Ovary (tissue), 9 donors: ENCODE results near the gene TBXAS1. TPM values are rescaled to one million over a fixed set of nuclear protein-coding genes. Genes with fewer than 3 reads are reported as not detected.

ENCODE experiments used
- DNase-seq, 5 donors: peaks; one replicate each; pipeline ENCODE4 v3.0.0-alpha.2; 2019 to 2020
- H3K27ac ChIP-seq, 2 donors: fragments of 200-600 bp; one replicate each; pipeline versions ENCODE4 v1.5.1 to v1.8.0; 2019 to 2022
- H3K27me3 ChIP-seq: fragments of 200-600 bp; one replicate; pipeline ENCODE4 v1.8.0; 2022
- H3K36me3 ChIP-seq: fragments of 200-600 bp; sonication (generic); one replicate; pipeline ENCODE4 v1.5.1; 2019
- H3K4me1 ChIP-seq: one replicate; pipeline ENCODE4 v1.8.1; 2013; ENCODE audit warnings: mild to moderate bottlenecking, moderate library complexity; ENCODE audit not compliant: insufficient read depth
- H3K4me3 ChIP-seq: fragments of 200-600 bp; sonication (generic); one replicate; pipeline ENCODE4 v1.5.1; 2017
- H3K9me3 ChIP-seq, 2 donors: fragments of 200-600 bp in 1 of 2; sonication (generic) in 1 of 2; one replicate each; pipeline versions ENCODE4 v1.5.1 to v1.8.1; 2013 to 2019; ENCODE audit warnings: mild to moderate bottlenecking in 1 of 2, moderate library complexity in 1 of 2
- EP300 ChIP-seq: sonication (generic); formaldehyde crosslinking; IDR thresholded peaks from one replicate; pipeline ENCODE4 v1.6.1; 2017; ENCODE audit warnings: antibody characterized with exemption
- POLR2A ChIP-seq: fragments of 450-650 bp; IDR thresholded peaks from one replicate; pipeline ENCODE4 v1.6.1; 2017; ENCODE audit warnings: antibody characterized with exemption, mild to moderate bottlenecking, moderate library complexity
- WGBS, 3 donors: extraction: QIAGEN DNeasy Blood & Tissue Kit in 1 of 3; methylation state at CpG; one replicate each; pipeline versions ENCODE4 v1.1.5 to v1.1.7; 2013 to 2017; 5-methylcytosine and 5-hydroxymethylcytosine counted together
- intact Hi-C, 4 donors: fragments of 100-400 bp; cut with DNase I; formaldehyde crosslinking; loops; one replicate each; pipeline versions ENCODE4 v1.11.0 to v1.15.1; 2022 to 2023
- polyA plus RNA-seq, 2 donors: library from polyadenylated mRNA; stranded (reverse); fragments of 200-250 nt in 1 of 2; fragments of 350-450 nt in 1 of 2; fragmentation: Illumina TruSeq in 1 of 2; extraction: RNeasy Lipid Tissue Mini Kit (QIAGEN cat#74804) in 1 of 2; gene quantifications; one replicate each; pipeline ENCODE4 v1.2.3, GENCODE V29; 2013 to 2014
- total RNA-seq, 7 donors: library from RNA; depleted of rRNA in 2 of 7; stranded (reverse); fragments of >200 nt in 2 of 7; fragmentation: NEBNext Ultra II Directional in 3 of 7; extraction: Animal tissue kit (Norgen Biotek cat#: 25700) in 3 of 7; gene quantifications; one replicate each; pipeline versions ENCODE4 v1.1.0 to v1.2.4, GENCODE V29; 2016 to 2023
- TF ChIP-seq, protein P1 (sequence below), 3 donors: fragments of 450-650 bp in 2 of 3; fragments of 200-600 bp in 1 of 3; IDR thresholded peaks; one replicate each; pipeline versions ENCODE4 v1.5.1 to v1.8.0; 2016 to 2022; ENCODE audit warnings: antibody characterized with exemption in 3 of 3, mild to moderate bottlenecking in 1 of 3
- donor health status: DM: no; HTN: no; CAD: no; lungs with moderate emphysema.
- donor health status: DM: no; HTN: no; CAD: no.
- donor health status: Bipolar disorder and iron deficiency.
- donor health status: DM: yes; HTN: yes; CAD: no.
- donor health status: DM: no; HTN: no; CAD: no.
- donor health status: DM: yes; HTN: yes; CAD: no.

Gene TBXAS1
- total and polyA plus RNA-seq, 9 donors, result 3.1 to 16.8 (median 9.0) TPM

DNA sequence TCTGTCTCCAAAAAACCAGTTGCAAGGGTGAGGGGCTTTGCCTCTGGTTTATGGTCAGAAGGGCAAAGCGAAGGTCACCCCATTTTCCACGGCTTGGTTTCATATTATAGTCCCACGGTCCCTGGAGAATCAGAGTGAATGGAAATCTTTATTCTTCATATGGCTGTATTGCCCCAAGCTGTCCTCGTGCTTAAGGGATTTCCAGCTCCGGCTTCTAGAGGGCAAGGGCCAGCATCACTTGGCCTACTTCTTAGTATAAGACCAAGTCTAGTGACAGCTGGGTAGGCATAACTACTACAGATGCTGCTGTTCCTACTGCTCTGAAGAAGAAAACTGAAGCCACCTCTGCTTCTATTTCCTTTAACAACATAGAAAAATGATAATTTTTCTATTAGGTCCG is 170.5 kb downstream of the TBXAS1 start:
- 88 to 94% (median 93%) methylated on average over 6 of the region's 6 CpGs for WGBS, 3 donors
- H3K4me3 ChIP-seq, result no peak overlapping the region
- no peak for DNase-seq
- peaks cover 6% of the 10 kb centered on the region for H3K4me1 ChIP-seq
- intact Hi-C loops, result no loop called here
- H3K27me3 ChIP-seq, result no peaks in the 10 kb centered on the region
- H3K36me3 ChIP-seq, result no peaks in the 10 kb centered on the region
- H3K27ac ChIP-seq, result no peak overlapping the region
- TF ChIP-seq, protein P1, sequence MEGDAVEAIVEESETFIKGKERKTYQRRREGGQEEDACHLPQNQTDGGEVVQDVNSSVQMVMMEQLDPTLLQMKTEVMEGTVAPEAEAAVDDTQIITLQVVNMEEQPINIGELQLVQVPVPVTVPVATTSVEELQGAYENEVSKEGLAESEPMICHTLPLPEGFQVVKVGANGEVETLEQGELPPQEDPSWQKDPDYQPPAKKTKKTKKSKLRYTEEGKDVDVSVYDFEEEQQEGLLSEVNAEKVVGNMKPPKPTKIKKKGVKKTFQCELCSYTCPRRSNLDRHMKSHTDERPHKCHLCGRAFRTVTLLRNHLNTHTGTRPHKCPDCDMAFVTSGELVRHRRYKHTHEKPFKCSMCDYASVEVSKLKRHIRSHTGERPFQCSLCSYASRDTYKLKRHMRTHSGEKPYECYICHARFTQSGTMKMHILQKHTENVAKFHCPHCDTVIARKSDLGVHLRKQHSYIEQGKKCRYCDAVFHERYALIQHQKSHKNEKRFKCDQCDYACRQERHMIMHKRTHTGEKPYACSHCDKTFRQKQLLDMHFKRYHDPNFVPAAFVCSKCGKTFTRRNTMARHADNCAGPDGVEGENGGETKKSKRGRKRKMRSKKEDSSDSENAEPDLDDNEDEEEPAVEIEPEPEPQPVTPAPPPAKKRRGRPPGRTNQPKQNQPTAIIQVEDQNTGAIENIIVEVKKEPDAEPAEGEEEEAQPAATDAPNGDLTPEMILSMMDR (IDR thresholded peaks at IDR 0.05), result no peak
- TF ChIP-seq POLR2A, result no peak
- TF ChIP-seq EP300, result no peak
- H3K9me3 ChIP-seq, result no peaks in the 10 kb centered on the region

DNA sequence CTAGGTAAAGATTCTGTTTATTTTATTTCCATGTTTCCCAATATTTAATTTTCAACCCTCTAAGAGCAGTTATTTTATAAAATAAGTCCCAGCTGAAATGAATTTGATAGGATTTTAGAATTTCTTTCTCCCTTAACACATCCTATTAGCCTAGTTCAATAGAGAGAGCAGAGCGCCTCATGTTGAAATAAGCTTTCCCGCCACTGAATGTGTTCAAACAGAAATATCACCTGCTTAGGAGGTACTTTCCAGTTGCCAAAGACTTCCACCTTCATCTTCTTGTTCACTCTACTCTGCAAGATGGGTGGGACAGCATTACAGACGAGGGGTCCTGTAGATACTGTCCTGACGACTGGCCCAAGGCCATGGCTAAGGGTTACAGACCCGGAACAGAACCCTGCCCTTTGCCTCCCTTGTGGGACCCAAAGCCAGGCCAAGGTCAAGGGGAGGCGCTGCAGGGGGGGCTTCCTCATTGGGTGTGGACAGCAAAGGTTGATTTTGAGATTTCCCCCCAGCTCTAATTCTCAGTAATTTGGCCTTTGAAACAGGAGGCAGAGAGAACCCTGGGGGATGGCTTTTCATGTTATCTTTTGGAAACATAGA is 171.7 kb downstream of the TBXAS1 start:
- intact Hi-C loops, result loop anchor here in 3 of 4 donors (5.0 to 10.0 kb wide), 4 partner anchors 353 to 503 kb away; no protein-coding TSS in a partner anchor
- DNase-seq, result no peak

DNA sequence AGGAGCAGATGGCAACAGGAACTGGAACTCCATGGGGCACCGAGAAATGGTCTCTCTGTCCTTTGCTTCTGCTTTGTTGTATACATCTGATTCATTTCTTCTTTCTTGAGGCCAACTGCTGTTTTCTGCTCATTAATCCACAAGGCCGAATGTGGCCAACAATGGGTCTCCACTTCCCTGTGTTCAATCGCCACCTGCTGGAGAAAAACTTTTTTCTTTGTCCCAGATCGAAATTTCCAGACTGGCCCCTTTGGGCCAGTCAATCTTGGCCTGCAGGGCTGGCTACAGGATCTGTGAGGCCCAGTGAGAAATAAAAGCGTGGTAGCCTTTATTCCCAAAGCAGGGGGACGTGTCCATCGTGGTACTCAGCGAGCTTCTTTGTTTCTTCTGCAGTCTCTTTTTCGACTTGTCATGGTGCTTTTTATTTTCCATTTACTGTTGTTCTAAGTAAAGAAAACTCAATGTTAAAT is 174.9 kb downstream of the TBXAS1 start:
- Histone ChIP-seq H3K27ac (no peak overlapping the region), H3K36me3 (no peaks in the 10 kb centered on the region), H3K9me3 (no peaks in the 10 kb centered on the region), H3K27me3 (no peaks in the 10 kb centered on the region), H3K4me1 (no peaks in the 10 kb centered on the region), H3K4me3 (no peak overlapping the region)
- intact Hi-C loops, result loop anchor here in 3 of 4 donors (5.0 to 10.0 kb wide), 4 partner anchors 357 to 507 kb away; no protein-coding TSS in a partner anchor
- WGBS, 3 donors, result 60 to 70% (median 69%) methylated on average over 9 of the region's 9 CpGs
- DNase-seq, result no peak
- TF ChIP-seq, protein P1 (IDR thresholded peaks at IDR 0.05), result no peak

More for the DNA sequence above, 171.7 kb downstream of the TBXAS1 start:
- Histone ChIP-seq H3K4me3 (no peak overlapping the region), H3K27ac (no peak overlapping the region), H3K27me3 (no peaks in the 10 kb centered on the region), H3K4me1 (no peaks in the 10 kb centered on the region), H3K9me3 (no peaks in the 10 kb centered on the region), H3K36me3 (no peaks in the 10 kb centered on the region)
- 71 to 88% (median 75%) methylated on average over 6 of the region's 6 CpGs for WGBS, 3 donors
- no peak for TF ChIP-seq EP300
- no peak for TF ChIP-seq POLR2A
- TF ChIP-seq, protein P1 (IDR thresholded peaks at IDR 0.05), result no peak

DNA sequence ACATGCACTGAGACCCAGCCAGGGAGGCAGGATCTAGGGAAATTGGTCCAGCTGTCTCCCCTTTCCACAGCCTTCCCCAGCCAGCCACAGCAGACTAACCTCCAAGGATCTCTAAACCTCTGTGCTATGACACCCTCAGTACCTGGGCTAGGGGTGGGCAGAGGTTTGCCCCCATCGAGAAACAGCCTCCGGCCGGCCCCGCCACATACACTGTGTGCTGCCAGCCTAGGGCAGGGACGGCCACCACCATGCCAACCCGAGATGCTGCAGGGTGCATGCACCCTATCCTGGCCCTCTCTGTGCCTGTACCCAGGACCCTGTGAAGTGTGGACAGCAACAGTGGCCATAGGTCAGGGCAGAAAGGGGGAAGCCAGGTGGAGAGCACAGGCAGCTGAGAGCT is 175.6 kb downstream of the TBXAS1 start:
- Histone ChIP-seq H3K4me1 (no peaks in the 10 kb centered on the region), H3K4me3 (no peak overlapping the region), H3K27me3 (no peaks in the 10 kb centered on the region), H3K36me3 (no peaks in the 10 kb centered on the region), H3K27ac (no peak overlapping the region), H3K9me3 (no peaks in the 10 kb centered on the region)
- intact Hi-C loops, result loop anchor here (5.0 to 10.0 kb wide), 6 partner anchors 222 to 507 kb away; no protein-coding TSS in a partner anchor
- DNase-seq, result no peak
- WGBS, 3 donors, result 91 to 97% (median 96%) methylated on average over 6 of the region's 6 CpGs
- TF ChIP-seq EP300 (no peak), POLR2A (no peak)
- TF ChIP-seq, protein P1 (IDR thresholded peaks at IDR 0.05), result no peak
